WTC11 (cell line): ENCODE data around the gene MTOR.

Source experiments
- CTCF ChIP-seq: fragments of 200-600 bp; IDR thresholded peaks from 2 replicates; pipeline ENCODE4 v1.8.0; 2022; ENCODE audit warnings: antibody characterized with exemption
- MAX ChIP-seq: sonication (generic); formaldehyde crosslinking; IDR thresholded peaks from 2 replicates; pipeline ENCODE4 v1.8.0; 2022; ENCODE audit warnings: mild to moderate bottlenecking, missing genetic modification reagents
- TCF7 ChIP-seq: sonication (generic); formaldehyde crosslinking; IDR thresholded peaks from 2 replicates; pipeline ENCODE4 v1.8.0; 2022; ENCODE audit warnings: mild to moderate bottlenecking, low read depth, missing genetic modification reagents, moderate library complexity
- USF2 ChIP-seq: sonication (generic); formaldehyde crosslinking; IDR thresholded peaks from 2 replicates; pipeline ENCODE4 v1.8.1; 2023; ENCODE audit warnings: mild to moderate bottlenecking, missing genetic modification reagents, moderate library complexity
- TF ChIP-seq, protein P1 (sequence below): fragments of 250-450 bp; sonication (Bioruptor Pico); IDR thresholded peaks from 2 replicates; pipeline ENCODE4 v2.1.2; 2022; ENCODE audit warnings: mild to moderate bottlenecking, moderate library complexity

- TF ChIP-seq CTCF (no peak), USF2 (CRISPR knock-in tag) (no peak), MAX (CRISPR knock-in tag) (no peak), TCF7 (CRISPR knock-in tag) (no peak)
- TF ChIP-seq, protein P1, sequence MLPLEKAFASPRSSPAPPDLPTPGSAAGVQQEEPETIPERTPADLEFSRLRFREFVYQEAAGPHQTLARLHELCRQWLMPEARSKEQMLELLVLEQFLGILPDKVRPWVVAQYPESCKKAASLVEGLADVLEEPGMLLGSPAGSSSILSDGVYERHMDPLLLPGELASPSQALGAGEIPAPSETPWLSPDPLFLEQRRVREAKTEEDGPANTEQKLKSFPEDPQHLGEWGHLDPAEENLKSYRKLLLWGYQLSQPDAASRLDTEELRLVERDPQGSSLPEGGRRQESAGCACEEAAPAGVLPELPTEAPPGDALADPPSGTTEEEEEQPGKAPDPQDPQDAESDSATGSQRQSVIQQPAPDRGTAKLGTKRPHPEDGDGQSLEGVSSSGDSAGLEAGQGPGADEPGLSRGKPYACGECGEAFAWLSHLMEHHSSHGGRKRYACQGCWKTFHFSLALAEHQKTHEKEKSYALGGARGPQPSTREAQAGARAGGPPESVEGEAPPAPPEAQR (CRISPR knock-in tag) = no peak
These were observed 64.1 kb downstream of the MTOR start for GRCh38 chr1:11198257-11198656.
